Stimulated activated CD8-positive, alpha-beta memory T cell treated with anti-CD3 and anti-CD28 coated beads, Interleukin-15, amount 100 ng/mL, for 1 hour (primary cell): ENCODE results near the gene KDM4F.
"Not testable (repeated sequence)": the region's sequence is repeated elsewhere in the genome, so short reads cannot be mapped to it uniquely, and the experiment has no call there.

Experiments used
- DNase-seq: peaks from one replicate; pipeline ENCODE4 v3.0.0-alpha.2; 2020; ENCODE audit warnings: low read depth

KDM4F gene

DNA sequence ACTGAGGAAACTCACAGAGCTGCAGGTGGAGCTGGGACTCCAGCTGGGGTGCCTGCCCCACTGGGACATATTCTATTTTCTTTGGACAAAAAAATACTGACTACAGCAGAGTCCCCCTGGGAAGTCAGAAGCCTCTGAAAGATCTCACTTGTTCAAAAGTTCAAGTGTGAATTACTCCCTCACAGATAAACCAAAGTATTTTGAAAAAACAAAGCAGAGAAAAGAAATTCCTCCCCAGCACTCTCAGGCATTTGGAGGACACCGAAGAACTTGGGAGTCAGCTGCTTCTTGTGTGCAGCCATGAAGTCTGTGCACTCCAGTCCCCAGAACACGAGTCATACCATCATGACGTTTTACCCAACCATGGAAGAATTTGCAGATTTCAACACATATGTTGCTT is at the start of gene KDM4F:
Gene KDM4F, plus strand, starts transcription at position 301 of the 400 bp plus-strand sequence.
- not testable (repeated sequence) for DNase-seq

DNA sequence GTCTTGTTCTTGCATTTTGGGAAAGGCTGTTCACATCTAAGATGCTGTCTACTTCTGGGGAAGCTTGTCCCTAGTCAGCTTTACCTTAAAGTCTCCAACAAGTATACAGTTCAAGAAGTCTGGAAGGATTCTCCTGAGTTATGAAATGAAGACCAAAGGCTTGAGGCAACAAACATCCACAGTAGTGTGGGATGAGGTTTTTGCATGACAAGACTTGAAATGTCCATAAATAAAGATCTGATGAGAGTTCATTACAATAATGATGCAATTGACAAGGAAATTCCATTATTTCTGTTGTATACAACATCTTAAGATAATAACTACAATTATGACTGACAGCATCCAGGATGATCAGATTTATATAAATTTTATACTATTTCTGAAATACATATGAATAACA is 45.5 kb upstream of the KDM4F start:
- no peak for DNase-seq

DNA sequence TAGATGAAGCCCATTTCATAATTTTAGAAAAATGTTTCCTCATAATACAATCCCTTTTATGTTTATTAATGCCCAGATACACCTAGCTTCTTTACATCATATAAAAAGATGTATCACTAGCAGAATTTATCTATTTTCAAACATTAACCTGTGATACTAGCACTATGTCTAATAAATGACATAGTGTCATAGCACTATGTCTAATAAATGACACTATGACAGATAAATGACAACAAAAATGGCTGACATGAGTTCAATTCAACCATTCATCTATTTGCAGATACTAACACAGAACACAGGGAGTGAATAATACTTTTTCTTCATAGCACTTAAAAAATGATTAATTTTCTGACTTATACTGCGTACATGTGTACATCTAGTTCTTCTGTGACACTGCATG is 43.6 kb upstream of the KDM4F start:
- no peak for DNase-seq

DNA sequence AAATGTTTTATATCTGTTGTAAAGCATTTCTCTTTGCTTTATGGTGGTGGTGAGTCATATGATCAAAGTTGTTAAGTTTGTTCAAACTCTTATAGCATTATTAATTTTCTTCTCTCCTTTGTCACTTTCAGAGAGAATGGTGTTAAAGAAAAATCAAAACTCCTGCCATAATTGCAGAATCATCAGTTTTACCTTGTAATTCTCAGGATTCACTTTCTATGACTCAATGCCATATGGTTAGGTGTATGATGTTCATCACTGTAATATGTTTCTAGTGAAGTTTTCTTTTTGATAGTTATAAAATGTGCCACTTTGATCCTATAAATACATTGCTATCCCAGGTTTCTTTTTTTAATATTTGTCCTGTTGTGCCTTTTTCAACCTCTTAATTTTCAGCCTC is 37.8 kb upstream of the KDM4F start:
- no peak for DNase-seq

DNA sequence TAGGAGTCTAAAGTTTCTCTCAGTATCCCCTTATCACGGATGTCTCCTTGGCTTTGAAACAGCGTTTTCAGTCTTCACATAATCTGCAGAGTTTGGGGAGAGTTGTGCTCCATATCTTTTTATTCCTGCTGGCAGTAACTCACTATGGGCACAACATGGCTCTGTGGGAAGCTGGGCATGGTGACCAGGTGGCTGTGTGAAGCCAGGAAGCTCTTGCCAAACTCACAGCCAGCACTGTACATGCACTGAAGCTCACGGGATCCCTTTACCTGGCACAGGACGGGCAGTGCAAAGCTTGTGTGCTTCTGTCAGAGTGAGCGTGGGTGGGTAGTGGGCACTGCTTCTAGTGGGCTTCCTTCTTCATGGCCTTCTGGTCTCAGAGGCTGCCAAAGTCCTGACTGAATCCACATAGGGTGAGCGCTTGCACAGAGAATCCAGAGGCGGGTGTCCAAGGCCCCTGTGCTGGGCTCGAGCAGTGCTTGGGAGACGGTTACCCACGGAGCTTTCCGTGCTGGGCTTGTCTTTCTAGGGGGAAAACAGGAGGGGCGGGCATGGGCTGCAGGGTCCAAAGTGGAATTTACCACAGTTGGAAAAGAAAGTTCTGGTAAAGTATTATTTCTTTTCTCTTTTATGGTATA is 34.9 kb upstream of the KDM4F start:
- no peak for DNase-seq

DNA sequence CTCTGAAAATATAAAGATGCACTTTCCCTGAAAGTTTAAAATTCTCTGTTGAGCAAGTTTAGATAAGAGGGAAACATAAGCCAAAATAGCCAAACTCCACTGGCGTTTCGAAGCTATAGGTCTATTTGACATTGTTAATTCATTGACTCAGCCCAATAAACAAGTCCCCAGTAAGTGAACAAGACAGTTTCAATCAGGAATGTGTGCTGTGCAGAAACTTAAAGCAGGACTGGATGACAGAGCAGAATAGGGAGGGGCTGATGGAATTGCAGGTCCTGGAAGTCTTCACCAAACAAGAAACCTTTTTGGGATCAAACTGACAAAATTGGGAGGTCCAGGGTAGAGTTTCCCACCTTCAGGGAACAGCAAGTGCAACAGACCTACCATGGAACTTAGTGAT is 33.1 kb upstream of the KDM4F start:
- no peak for DNase-seq

DNA sequence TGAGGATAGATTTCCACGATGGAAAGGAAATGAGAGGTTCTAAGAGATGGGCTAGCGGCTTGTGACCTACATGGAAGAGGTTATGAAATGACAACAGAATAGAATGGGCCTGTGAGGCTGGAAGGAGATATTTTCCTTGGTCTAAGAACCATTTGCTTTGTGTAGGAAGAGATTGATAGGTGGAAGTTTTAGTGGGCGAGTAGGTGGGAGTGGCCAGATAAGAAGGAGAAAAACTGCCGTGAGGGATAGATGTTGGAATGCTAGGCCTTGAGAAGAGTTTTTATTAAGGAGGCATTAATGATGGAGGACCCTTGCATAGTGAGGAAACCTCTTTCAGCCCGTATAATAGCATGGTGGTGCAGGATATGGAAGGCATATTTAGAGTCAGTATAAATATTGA is 27.8 kb upstream of the KDM4F start:
- not testable (repeated sequence) for DNase-seq

DNA sequence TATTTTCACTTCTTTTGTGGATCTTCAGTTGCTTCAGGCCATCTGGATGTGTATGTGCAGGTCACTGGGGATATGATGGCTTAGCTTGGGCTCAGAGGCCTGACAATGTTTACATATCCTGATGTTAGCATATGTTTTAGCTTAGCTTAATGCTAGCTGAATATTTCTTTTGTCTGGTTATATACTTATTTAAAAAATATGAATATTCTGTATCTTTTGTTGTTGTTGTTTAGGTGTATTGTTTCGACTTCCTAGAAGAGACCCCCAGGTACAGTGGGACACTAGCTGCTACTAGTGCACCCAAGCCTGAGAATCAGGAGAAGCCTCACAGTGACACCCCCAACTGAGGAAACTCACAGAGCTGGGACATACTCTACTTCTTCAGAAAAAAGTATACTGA is 24.3 kb upstream of the KDM4F start, which contains the start of gene KDM4E:
Gene KDM4E, plus strand, starts transcription at position 301 of the 400 bp plus-strand sequence. CDS start 300 bp downstream, outside the sequence.
- DNase-seq: no peak

DNA sequence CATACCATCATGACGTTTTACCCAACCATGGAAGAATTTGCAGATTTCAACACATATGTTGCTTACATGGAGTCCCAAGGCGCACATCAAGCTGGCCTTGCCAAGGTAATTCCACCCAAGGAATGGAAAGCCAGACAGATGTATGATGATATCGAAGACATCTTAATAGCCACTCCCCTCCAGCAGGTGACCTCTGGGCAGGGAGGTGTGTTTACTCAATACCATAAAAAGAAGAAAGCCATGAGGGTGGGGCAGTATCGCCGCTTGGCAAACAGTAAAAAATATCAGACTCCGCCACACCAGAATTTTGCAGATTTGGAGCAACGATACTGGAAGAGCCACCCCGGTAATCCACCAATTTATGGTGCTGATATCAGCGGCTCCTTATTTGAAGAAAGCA is 23.6 kb upstream of the KDM4F start:
- DNase-seq: not testable (repeated sequence)

DNA sequence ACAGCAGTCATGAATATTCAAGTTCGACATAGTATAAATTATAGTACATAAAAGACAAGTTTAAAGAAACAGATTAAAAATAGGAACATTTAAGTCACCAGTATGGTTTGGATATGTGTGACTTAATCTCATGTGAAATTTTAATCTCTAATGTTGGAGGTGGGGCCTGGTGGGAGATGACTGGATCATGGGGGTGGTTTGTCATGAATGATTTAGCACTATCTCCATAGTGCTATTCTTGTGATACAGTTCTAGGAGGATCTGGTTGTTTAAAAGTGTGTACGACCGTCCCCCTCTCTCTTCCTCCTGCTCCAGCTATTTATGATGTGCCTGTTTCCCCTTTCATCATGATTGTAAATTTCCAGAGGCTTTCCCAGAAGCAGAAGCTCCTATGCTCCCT is 20.9 kb upstream of the KDM4F start:
- no peak for DNase-seq

DNA sequence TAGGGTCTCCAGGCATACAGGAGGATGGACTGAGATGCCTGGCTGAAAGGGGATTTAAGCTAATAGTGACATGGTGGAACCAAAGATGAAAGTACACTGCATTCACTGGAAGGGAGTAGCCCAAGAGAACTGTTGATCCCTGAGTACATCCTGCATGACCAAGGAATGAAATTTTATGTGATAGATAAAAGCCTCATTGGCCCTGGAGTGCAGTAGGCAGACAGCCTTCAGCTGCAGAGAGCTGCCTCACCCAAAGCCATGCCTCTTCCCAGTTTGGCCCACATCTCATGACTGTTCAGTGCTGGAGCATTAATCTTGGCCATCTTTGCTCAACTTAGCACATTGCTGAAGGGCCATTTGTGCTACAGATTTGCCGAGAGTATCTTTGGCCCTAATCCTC is 16.2 kb upstream of the KDM4F start:
- DNase-seq: no peak

DNA sequence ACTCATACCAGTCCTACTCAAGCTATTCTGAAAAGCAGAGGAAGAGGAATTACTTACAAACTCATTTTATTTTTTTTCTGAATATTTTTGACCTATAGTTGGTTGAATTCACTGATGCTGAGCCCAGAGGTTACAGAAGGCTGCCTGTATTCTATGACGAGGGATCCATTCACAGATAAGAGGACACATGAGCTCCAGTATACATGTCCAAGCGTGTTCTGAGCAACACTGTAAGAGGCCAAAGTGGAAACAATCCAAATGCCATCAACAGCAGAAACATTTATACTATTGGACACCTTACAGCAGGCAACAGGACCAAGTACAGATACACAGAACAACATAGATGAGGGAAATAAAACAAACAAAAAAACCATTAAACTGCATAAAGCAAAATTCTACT is 13.9 kb upstream of the KDM4F start:
- DNase-seq: no peak

DNA sequence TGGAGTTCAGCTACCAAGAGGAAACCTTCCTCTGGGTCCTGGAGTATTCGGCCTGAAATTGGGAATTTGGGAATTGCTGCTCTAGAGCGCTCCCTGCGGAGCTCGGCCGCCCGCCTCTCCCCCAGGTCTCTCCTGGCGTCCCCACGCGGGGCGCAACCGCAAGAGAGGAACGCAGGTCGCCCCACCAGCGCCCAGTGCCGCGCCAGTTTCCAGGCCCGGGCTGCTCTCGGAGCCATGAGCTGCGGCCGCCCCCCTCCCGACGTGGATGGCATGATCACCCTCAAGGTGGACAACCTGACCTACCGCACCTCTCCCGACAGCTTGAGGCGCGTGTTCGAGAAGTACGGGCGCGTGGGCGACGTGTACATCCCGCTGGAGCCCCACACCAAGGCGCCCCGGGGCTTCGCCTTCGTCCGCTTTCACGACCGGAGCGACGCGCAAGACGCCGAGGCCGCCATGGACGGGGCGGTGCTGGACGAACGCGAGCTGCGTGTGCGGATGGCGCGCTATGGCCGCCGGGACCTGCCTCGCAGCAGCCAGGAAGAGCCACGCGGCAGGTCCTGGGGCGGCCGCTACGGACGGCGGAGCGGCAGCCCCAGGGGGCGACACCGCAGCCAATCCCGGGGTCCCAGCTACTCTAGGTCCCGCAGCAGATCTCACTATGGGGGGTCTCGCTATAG is 11.7 kb upstream of the KDM4F start:
- DNase-seq: not testable (repeated sequence)

DNA sequence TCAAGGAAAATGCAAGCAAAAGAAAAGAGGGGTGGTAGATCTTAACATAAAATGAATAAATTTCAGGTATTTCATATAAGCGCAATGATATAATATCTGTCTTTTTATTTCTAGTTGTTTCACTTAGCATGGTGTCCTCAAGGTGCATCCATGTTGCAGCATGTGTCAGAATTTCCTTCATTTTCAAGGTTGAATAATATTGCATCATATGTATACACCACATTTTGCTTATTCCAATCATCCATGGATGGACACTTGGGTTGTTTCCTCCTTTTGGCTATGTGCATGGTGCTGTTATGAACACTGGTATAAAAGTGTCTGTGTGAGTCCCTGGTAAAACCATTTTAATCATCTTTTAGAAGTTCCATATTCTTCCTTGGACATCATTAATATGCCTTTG is 7.0 kb upstream of the KDM4F start:
- no peak for DNase-seq

DNA sequence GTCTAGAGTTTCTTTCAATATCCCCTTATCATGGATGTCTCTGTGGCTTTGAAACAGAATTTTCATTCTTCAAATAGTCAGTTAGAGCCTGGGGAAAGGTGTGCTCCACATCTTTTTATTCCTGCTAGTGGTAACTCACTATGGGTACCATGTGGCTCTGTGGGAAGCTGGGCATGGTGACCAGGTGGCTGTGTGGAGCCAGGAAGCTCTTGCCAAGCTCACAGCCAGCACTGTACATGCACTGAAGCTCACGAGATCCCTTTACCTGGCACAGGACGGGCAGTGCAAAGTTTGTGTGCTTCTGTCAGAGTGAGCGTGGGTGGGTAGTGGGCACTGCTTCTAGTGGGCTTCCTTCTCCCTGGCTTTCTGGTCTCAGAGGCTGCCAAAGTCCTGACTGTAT is 6.3 kb upstream of the KDM4F start:
- no peak for DNase-seq

DNA sequence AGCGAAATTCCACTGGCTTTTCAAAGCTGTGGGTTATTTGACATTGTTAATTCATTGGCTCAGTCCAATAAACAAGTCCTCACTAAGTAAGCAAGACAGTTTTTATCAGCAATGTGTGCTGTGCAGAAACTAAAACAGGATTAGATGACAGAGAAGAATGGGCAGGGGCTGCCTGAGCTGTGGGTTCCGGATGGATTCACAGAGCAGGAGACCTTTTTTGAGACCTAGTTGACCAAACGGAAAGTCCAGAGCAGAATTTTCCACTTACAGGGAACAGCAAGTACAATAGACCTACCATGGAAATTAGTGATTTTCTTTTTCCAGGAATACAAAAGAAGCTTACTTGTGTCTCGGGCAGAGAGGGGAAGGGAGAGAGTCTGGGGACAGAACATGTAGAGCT is 5.2 kb upstream of the KDM4F start:
- no peak for DNase-seq

DNA sequence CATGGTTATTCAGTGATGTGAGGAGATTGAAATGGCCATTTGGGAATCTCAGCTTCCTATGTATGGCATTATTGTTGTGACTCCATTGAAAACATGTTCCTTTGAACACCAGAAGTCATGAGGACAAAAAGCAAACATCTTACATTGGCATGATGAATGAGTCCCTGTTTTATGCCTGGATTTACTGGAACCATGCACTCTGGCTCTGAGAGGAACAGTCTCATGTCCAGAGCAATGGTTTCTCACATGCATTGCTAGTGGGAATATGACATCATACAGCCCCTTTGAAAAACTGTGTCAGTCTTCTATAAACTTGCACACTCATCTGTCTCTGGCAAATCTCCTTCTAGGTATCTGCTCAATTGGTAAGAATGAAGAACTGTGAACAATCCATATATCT is 3.4 kb upstream of the KDM4F start:
- DNase-seq: no peak

DNA sequence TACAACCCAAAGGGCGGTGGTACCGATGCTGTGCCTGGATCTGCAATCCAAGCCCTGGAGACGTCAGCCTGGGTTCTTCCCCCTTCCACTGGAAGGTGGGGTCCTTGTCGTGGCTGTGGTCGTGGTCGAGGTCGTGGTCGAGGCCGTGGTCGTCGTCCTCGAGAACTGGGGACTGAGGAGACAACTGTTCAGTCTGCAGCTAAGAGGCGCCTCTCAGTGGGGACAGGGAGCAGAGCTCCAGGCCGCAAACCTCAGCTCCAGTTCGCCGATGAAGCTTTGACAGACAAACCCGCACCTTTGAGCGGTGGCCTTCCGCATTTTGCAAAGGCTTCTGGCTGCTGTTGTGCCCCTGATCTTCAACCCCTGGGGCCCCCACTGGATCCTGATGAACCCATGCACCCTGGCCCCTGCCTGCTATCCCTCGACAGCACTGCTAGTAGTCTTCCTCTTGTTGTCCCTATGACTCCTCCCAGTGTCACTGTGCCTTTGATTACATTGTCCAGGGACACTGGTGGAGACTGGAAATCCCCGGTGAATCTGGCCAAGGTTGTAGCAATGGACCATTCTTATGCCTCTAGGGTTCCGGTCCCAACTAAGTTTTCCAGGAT is 1.5 kb downstream of the KDM4F start:
- no peak for DNase-seq

DNA sequence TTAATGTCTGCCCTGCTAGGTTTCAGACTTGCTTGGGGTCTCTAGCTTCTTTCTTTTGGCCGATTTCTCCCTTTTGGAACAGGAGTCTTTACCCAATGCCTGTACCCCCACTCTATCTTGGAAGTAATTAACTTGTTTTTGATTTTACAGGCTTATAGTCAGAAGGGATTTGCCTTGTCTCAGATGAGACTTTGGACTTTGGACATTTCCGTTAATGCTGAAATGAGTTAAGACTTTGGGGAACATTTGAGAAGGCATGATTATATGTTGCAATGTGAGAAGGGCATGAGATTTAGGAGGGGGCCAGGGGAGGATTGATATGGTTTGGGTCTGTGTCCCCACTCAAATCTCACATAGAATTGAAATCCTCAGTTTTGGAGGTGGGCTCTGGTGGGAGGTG is 5.1 kb downstream of the KDM4F start:
- DNase-seq: no peak

DNA sequence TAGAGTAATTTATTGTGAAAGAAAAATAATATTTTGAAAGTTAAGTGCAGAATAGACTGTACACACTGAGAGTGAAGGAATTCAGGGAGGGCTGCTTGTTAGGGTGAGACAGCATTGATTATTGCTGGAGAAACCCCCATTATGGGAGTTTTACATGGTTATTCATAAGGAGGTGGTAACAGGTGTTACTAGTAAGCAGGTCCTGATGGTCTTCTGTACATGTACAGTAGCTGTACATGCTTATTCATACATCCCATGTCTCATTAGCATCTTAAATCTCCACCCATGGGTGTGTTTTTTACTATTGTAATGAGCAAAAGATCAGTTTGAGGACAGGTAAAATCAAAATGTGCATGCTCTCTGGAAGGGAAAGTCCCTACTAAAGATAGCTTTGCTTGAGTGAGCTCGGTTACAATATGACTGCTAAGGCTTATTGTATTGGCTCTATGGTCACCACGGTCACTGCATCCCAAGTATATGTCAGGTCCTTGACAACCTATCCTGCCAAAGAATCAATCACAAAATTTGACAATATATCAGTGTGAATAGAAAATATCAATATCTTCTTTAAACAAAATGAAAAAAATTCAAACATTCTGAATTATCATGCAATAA is 6.2 kb downstream of the KDM4F start:
- DNase-seq: no peak

DNA sequence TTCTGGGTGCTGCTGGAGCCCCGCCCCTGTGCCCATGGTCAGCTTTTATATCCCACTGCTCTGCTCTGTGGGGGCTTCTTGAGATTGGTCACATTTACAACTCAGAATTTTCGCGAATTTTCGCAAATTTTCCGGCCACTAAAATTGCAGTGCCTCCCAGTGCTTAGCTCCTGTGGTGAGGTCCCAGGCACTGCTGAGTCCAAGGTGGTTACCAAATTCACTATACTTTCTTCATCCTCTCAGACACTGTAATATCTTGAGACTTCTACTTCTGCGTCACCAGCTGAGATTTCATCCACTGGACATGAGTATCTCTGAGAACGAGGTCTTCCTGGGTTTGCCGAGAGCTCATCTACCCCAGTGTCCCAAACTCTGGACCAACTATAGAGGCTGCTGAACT is 8.7 kb downstream of the KDM4F start:
- no peak for DNase-seq

DNA sequence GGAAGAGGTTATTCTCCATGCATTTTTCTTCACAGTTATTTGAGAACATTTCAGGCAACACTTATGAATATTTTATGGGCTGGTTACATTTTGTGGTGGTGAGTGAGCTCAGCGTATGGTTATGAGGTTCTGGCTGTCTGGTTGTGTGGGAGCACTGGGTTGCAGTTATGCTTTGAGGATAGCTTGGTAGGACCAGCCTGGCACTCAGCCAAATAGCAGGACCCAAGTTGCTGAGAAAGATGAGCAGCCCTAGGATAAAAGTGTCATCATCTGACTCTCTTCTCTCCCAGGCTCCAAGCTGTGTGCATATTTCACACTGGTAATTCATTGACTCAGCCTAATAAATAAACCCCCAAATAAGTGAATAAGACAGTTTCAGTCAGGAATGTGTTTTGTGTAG is 9.4 kb downstream of the KDM4F start:
- no peak for DNase-seq

DNA sequence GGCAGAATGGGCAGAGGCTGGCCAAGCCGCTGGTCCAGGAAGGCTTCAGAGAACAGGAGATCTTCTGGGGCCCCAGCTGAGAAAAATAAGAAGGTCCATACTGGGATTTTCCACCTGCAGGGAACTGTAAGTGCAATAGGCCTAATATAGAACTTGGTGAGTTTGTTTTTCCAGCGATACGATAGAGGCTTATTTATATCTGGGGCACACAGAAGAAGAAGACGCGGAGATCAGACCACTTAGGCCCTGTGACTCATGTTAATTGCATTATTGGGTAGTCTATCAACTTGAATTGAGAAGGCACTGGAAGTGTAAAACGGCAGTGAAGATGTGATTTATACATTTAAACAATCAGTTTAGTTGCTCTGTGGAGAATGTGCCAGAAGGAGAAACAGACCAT is 9.8 kb downstream of the KDM4F start:
- DNase-seq: no peak
